Measurements from ENCODE around the gene SGSM2.

- TF ChIP-seq, protein P1, sequence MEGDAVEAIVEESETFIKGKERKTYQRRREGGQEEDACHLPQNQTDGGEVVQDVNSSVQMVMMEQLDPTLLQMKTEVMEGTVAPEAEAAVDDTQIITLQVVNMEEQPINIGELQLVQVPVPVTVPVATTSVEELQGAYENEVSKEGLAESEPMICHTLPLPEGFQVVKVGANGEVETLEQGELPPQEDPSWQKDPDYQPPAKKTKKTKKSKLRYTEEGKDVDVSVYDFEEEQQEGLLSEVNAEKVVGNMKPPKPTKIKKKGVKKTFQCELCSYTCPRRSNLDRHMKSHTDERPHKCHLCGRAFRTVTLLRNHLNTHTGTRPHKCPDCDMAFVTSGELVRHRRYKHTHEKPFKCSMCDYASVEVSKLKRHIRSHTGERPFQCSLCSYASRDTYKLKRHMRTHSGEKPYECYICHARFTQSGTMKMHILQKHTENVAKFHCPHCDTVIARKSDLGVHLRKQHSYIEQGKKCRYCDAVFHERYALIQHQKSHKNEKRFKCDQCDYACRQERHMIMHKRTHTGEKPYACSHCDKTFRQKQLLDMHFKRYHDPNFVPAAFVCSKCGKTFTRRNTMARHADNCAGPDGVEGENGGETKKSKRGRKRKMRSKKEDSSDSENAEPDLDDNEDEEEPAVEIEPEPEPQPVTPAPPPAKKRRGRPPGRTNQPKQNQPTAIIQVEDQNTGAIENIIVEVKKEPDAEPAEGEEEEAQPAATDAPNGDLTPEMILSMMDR (IDR thresholded peaks at IDR 0.05): no peak
- TF ChIP-seq POLR2A (IDR thresholded peaks at IDR 0.05): no peak
Observed at GRCh38 chr17:2378905-2379304, 41.6 kb downstream of the SGSM2 start.

Data from tibial nerve (tissue), 3 donors.